Testis (tissue), 3 donors: ENCODE data around the gene BARHL2. TPM values are rescaled to one million over a fixed set of nuclear protein-coding genes. Genes with fewer than 3 reads are reported as not detected.

Source experiments
- DNase-seq: peaks from one replicate; pipeline ENCODE4 v3.0.0-alpha.2; 2019
- H3K27ac ChIP-seq, 2 donors: fragments of 200-600 bp; sonication (generic); one replicate each; pipeline ENCODE4 v1.5.1; 2019
- H3K27me3 ChIP-seq: fragments of 200-600 bp; sonication (generic); one replicate; pipeline ENCODE4 v1.5.1; 2019
- H3K36me3 ChIP-seq: fragments of 200-600 bp; sonication (generic); one replicate; pipeline ENCODE4 v1.5.1; 2017; ENCODE audit warnings: low read depth; ENCODE audit errors: missing control alignments
- H3K4me1 ChIP-seq: fragments of 200-600 bp; sonication (generic); one replicate; pipeline ENCODE4 v1.5.1; 2019
- H3K4me3 ChIP-seq, 2 donors: fragments of 200-600 bp; sonication (generic); one replicate each; pipeline ENCODE4 v1.5.1; 2017 to 2019
- H3K9me3 ChIP-seq: fragments of 200-600 bp; sonication (generic); one replicate; pipeline ENCODE4 v1.5.1; 2017
- CTCF ChIP-seq, 3 experiments: fragments of 450-650 bp in 2 of 3; fragments of 200-600 bp in 1 of 3; sonication (generic) in 1 of 3; IDR thresholded peaks; one replicate each; pipeline ENCODE4 v1.5.1; 2016 to 2019; ENCODE audit warnings: antibody characterized with exemption in 3 of 3, mild to moderate bottlenecking in 2 of 3, moderate library complexity in 1 of 3
- POLR2A ChIP-seq: fragments of 450-650 bp; IDR thresholded peaks from one replicate; pipeline ENCODE4 v1.6.1; 2017; ENCODE audit warnings: antibody characterized with exemption, mild to moderate bottlenecking, moderate library complexity
- WGBS, 2 donors: methylation state at CpG; one replicate each; pipeline ENCODE4 v1.1.5; 2018; 5-methylcytosine and 5-hydroxymethylcytosine counted together
- intact Hi-C: fragments of 100-400 bp; cut with DNase I; formaldehyde crosslinking; loops from one replicate; pipeline ENCODE4 v1.15.1; 2023; ENCODE audit warnings: low total_unique reads
- polyA plus RNA-seq: library from polyadenylated mRNA; stranded (reverse); fragments of 350-450 nt; fragmentation: Illumina TruSeq; extraction: RNeasy Lipid Tissue Mini Kit (QIAGEN cat#74804); gene quantifications from one replicate; pipeline ENCODE4 v1.2.3, GENCODE V29; 2014; ENCODE audit warnings: low read depth, low replicate concordance; ENCODE audit not compliant: insufficient read depth
- total RNA-seq, 2 donors: library from RNA; depleted of rRNA; stranded (reverse); fragments of >200 nt; gene quantifications; one replicate each; pipeline ENCODE4 v1.2.3, GENCODE V29; 2016

The BARHL2 gene
- total and polyA plus RNA-seq, 3 donors from 2014 or later = 3.5 to 6.3 (median 5.6) TPM

GRCh38 chr1:90724926-90725656 is 8.0 kb upstream of the BARHL2 start:
- Histone ChIP-seq H3K4me3 (peak overlapping the region; percentile 24 to 46), H3K27me3 (peaks cover 7% of the 10 kb centered on the region), H3K4me1 (peaks cover 6% of the 10 kb centered on the region), H3K9me3 (no peaks in the 10 kb centered on the region), H3K36me3 (no peaks in the 10 kb centered on the region), H3K27ac (no peak overlapping the region)
- intact Hi-C loops = no loop called here
- TF ChIP-seq POLR2A (no peak), CTCF (IDR thresholded peaks at IDR 0.05) (no peak)
- 2 to 3% methylated on average over 35 to 52 of the region's 52 CpGs for WGBS, 2 donors
- no peak for DNase-seq

- Histone ChIP-seq H3K9me3 (no peaks in the 10 kb centered on the region), H3K27ac (no peak overlapping the region), H3K4me1 (peaks cover 6% of the 10 kb centered on the region), H3K27me3 (peaks cover 9% of the 10 kb centered on the region), H3K4me3 (peak overlapping the region in 1 of 2 donors; percentile 46), H3K36me3 (no peaks in the 10 kb centered on the region)
- intact Hi-C loops = no loop called here
- TF ChIP-seq POLR2A = no peak
- no peak for TF ChIP-seq CTCF (IDR thresholded peaks at IDR 0.05)
- DNase-seq = no peak
- WGBS, 2 donors = 5 to 7% methylated on average over 18 to 19 of the region's 19 CpGs
These were observed 7.3 kb upstream of the BARHL2 start for GRCh38 chr1:90724361-90724760.

- 1% methylated on average over 22 of the region's 22 CpGs; no CpG with 5 or more reads in 1 of the 2 donors for WGBS, 2 donors
- Histone ChIP-seq H3K27ac (no peak overlapping the region), H3K9me3 (no peaks in the 10 kb centered on the region), H3K27me3 (peaks cover 9% of the 10 kb centered on the region), H3K4me3 (peak overlapping the region in 1 of 2 donors; percentile 46), H3K4me1 (peaks cover 6% of the 10 kb centered on the region), H3K36me3 (no peaks in the 10 kb centered on the region)
- intact Hi-C loops = no loop called here
- peak; percentile 61 for DNase-seq
- TF ChIP-seq CTCF (IDR thresholded peaks at IDR 0.05) (peak in 1 of 3 experiments; percentile 27), POLR2A (no peak)
These were observed 6.5 kb upstream of the BARHL2 start for GRCh38 chr1:90723590-90724108.

GRCh38 chr1:90722874-90723589 is 5.9 kb upstream of the BARHL2 start:
- Histone ChIP-seq H3K9me3 (no peaks in the 10 kb centered on the region), H3K4me3 (peak overlapping the region in 1 of 2 donors; percentile 46), H3K4me1 (peaks cover 6% of the 10 kb centered on the region), H3K27ac (no peak overlapping the region), H3K27me3 (peaks cover 9% of the 10 kb centered on the region), H3K36me3 (no peaks in the 10 kb centered on the region)
- intact Hi-C loops = no loop called here
- TF ChIP-seq CTCF (IDR thresholded peaks at IDR 0.05) (no peak), POLR2A (no peak)
- DNase-seq = no peak
- 11 to 12% methylated on average over 12 of the region's 12 CpGs for WGBS, 2 donors
